A673 (cell line): Measurements from ENCODE around the gene MDH1. TPM values are rescaled to one million over a fixed set of nuclear protein-coding genes. Genes with fewer than 3 reads are reported as not detected.

Experiments
- BruUV-seq: library from RNA; stranded (reverse); fragments of 400-500 nt; replicated peaks from 2 replicates; lab custom pipeline; 2021; lab: Mats Ljungman, UMichigan
- CTCF ChIA-PET: fragments of 300-600 bp; sonication (Branson Sonifier 250); formaldehyde crosslinking; loops from one replicate; lab custom pipeline; 2022; ENCODE audit warnings: antibody characterized with exemption; lab: Charles Lee
- POLR2A ChIA-PET: fragments of 300-600 bp; sonication (Branson Sonifier 250); formaldehyde crosslinking; loops from one replicate; lab custom pipeline; 2022; ENCODE audit warnings: antibody characterized with exemption; ENCODE audit not compliant: low non-redundant PET; lab: Charles Lee
- DNase-seq: peaks from one replicate; pipeline ENCODE4 v3.0.0-alpha.2; 2015; ENCODE audit warnings: low spot score
- H3K27ac ChIP-seq: fragments of 200-600 bp; sonication (generic); 2 replicates; pipeline ENCODE4 v1.5.1; 2016; ENCODE audit warnings: mixed run types, low read depth, mild to moderate bottlenecking, mixed read lengths, antibody characterized with exemption, low read length; ENCODE audit not compliant: poor library complexity, severe bottlenecking
- H3K27me3 ChIP-seq: fragments of 200-600 bp; sonication (generic); replicated peaks from 2 replicates; pipeline ENCODE4 v1.6.1; 2017; ENCODE audit warnings: mixed run types, low read depth, mild to moderate bottlenecking, mixed read lengths, antibody characterized with exemption, low read length; ENCODE audit not compliant: insufficient read depth, poor library complexity
- H3K36me3 ChIP-seq: fragments of 200-600 bp; sonication (generic); 2 replicates; pipeline ENCODE4 v1.6.1; 2016; ENCODE audit warnings: mixed run types, mild to moderate bottlenecking, mixed read lengths, antibody characterized with exemption, low read length; ENCODE audit not compliant: insufficient read depth, poor library complexity, severe bottlenecking
- H3K4me1 ChIP-seq: fragments of 200-600 bp; sonication (generic); 2 replicates; pipeline ENCODE4 v1.6.1; 2017; ENCODE audit warnings: mixed run types, mild to moderate bottlenecking, mixed read lengths, antibody characterized with exemption, low read length; ENCODE audit not compliant: insufficient read depth, poor library complexity, severe bottlenecking
- H3K4me3 ChIP-seq: fragments of 200-600 bp; sonication (generic); 2 replicates; pipeline ENCODE4 v1.5.1; 2016; ENCODE audit warnings: low read depth, mixed run types, mild to moderate bottlenecking, mixed read lengths, low read length; ENCODE audit not compliant: poor library complexity, severe bottlenecking
- H3K9me3 ChIP-seq: fragments of 200-600 bp; sonication (generic); 2 replicates; pipeline ENCODE4 v1.6.1; 2016; ENCODE audit warnings: mixed run types, low read depth, mild to moderate bottlenecking, mixed read lengths, antibody characterized with exemption, low read length; ENCODE audit not compliant: poor library complexity, severe bottlenecking
- CTCF ChIP-seq: fragments of 300-800, 200-600 bp; sonication (generic); conservative IDR thresholded peaks from 2 replicates; pipeline ENCODE4 v1.5.1; 2017; ENCODE audit warnings: low read depth, mild to moderate bottlenecking, antibody characterized with exemption, low read length, moderate library complexity, mixed read lengths
- EZH2 ChIP-seq: fragments of 200-600 bp; sonication (generic); IDR thresholded peaks from 2 replicates; pipeline ENCODE4 v1.6.1; 2017; ENCODE audit warnings: borderline replicate concordance, low read depth, mild to moderate bottlenecking, mixed read lengths, antibody characterized with exemption, low read length; ENCODE audit not compliant: poor library complexity, severe bottlenecking
- intact Hi-C: fragments of 100-400 bp; cut with micrococcal nuclease; formaldehyde crosslinking; loops from one replicate; pipeline ENCODE4 v1.10.0; 2022; ENCODE audit not compliant: unreplicated experiment
- total RNA-seq: library from RNA; stranded (reverse); gene quantifications from 2 replicates; pipeline ENCODE4 v1.2.3, GENCODE V29; 2021

Gene MDH1
- total RNA-seq, 1 experiment from 2014 or later: 185 TPM

DNA sequence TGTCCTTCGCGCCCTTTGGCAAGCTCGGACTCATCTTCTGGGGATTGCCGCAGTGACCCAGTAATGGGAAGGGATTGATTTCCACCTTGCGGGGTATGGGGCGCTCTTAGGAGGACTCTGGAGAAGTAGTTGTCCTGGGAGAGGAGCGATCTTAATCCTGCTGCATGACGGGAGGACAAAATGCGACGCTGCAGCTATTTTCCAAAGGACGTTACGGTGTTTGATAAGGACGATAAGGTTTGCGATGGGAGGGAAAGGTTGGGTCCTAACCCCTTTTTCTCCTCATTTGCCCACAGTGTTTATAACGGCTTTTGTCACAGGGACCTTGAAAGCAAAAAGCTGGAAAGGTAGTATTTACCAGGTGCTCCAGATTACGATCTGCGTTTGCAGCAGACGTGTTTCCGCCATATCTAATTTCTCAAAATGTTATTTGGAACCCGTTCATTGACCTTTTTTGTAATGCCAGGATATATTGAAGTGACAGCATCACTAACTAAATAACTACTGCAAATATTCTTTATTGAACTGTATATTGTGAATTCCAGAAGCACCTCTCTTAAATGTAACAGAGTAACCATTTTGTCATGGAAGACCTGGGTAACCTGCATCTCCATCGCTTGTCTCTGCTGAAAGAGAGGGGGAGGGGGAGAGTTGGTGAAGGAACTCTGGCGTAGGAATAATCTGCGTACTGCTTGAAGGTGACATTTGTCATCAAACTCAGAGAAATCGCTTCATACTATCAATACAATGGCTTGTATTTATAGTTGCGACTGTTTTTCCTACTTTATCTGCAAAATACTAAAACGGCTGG is 590 bp downstream of the MDH1 start:
- BruUV-seq: TSS peak; percentile 71
- Histone ChIP-seq H3K36me3 (peaks cover 10% of the 10 kb centered on the region), H3K4me3 (peak overlapping the region; percentile 84), H3K27me3 (no peaks in the 10 kb centered on the region), H3K4me1 (peaks cover 17% of the 10 kb centered on the region), H3K27ac (peak overlapping the region; percentile 74), H3K9me3 (no peaks in the 10 kb centered on the region)
- ChIA-PET POLR2A (interaction anchor here (0.6 kb wide), 1 partner anchor 529 kb away, joined by 6 read pairs; no protein-coding TSS in a partner anchor), CTCF (no interaction called here)
- TF ChIP-seq CTCF: no peak
- no peak for TF ChIP-seq EZH2
- intact Hi-C loops: loop anchor here (5.0 kb wide), 1 partner anchor 253 kb away; the partner anchor contains the start of gene UGP2
- peak; percentile 28 for DNase-seq

GRCh38 chr2:63590626-63591408 is 2.1 kb downstream of the MDH1 start:
- H3K27ac ChIP-seq: no peak overlapping the region
- intact Hi-C loops: no loop called here
- peak overlapping the region; percentile 84 for H3K4me3 ChIP-seq
- peaks cover 17% of the 10 kb centered on the region for H3K4me1 ChIP-seq
- no peaks in the 10 kb centered on the region for H3K27me3 ChIP-seq
- BruUV-seq: no TSS peak
- H3K9me3 ChIP-seq: no peaks in the 10 kb centered on the region
- CTCF ChIA-PET: no interaction called here
- TF ChIP-seq EZH2: no peak
- TF ChIP-seq CTCF: no peak
- H3K36me3 ChIP-seq: peaks cover 23% of the 10 kb centered on the region
- POLR2A ChIA-PET: no interaction called here
- no peak for DNase-seq

GRCh38 chr2:63591566-63592175 is 2.9 kb downstream of the MDH1 start:
- POLR2A ChIA-PET: no interaction called here

More at GRCh38 chr2:63591566-63592175, 2.9 kb downstream of the MDH1 start:
- no TSS peak for BruUV-seq
- Histone ChIP-seq H3K36me3 (peaks cover 23% of the 10 kb centered on the region), H3K4me1 (peaks cover 17% of the 10 kb centered on the region), H3K27me3 (no peaks in the 10 kb centered on the region), H3K27ac (no peak overlapping the region), H3K4me3 (no peak overlapping the region), H3K9me3 (no peaks in the 10 kb centered on the region)
- DNase-seq: no peak
- intact Hi-C loops: no loop called here
- CTCF ChIA-PET: no interaction called here
- TF ChIP-seq EZH2 (no peak), CTCF (no peak)
